ENCODE data around the gene POFUT2.

DNA sequence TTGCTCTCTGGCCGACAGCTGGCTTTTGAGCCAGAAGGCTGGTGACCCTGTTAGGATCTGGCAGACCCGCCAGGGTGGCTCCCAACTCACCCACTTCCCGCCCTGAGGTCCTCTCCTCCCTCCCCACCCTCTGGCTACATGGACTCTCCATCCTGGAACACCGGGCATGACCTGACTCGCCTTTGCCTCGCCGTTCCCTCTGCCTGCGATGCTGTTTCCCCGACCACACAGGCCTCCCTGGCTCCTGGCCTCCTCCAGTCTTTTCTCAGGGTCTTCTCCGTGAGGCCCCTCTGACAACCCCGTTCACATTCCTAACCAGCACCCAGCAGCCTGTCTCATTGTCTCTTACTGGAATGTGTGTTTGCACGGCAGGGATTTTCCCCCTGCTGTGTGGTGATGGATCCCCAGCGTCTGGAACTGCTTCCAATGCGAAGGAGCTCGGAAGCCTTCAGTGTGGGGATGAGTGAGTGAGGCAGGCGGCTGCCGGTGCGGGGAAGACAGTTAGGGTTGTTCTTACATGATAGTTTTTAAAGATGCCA lies 46.0 kb upstream of the POFUT2 start:
- TF ChIP-seq POLR2A (IDR thresholded peaks at IDR 0.05): no peak
- TF ChIP-seq, protein P1, sequence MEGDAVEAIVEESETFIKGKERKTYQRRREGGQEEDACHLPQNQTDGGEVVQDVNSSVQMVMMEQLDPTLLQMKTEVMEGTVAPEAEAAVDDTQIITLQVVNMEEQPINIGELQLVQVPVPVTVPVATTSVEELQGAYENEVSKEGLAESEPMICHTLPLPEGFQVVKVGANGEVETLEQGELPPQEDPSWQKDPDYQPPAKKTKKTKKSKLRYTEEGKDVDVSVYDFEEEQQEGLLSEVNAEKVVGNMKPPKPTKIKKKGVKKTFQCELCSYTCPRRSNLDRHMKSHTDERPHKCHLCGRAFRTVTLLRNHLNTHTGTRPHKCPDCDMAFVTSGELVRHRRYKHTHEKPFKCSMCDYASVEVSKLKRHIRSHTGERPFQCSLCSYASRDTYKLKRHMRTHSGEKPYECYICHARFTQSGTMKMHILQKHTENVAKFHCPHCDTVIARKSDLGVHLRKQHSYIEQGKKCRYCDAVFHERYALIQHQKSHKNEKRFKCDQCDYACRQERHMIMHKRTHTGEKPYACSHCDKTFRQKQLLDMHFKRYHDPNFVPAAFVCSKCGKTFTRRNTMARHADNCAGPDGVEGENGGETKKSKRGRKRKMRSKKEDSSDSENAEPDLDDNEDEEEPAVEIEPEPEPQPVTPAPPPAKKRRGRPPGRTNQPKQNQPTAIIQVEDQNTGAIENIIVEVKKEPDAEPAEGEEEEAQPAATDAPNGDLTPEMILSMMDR (IDR thresholded peaks at IDR 0.05): no peak
- no peak for TF ChIP-seq EP300 (IDR thresholded peaks at IDR 0.05)

Measured in ovary (tissue), 3 donors.